ENCODE measurements around the gene MAP2K1.

The MAP2K1 gene

GRCh38 chr15:66429546-66429945 is 42.8 kb downstream of the MAP2K1 start:
- Histone ChIP-seq H3K4me3 (ENCODE audit: low read length) (no peak overlapping the region), H3K36me3 (replicated peaks; ENCODE audit: insufficient read depth, low read length) (no peaks in the 10 kb centered on the region), H3K79me2 (ENCODE audit: low read length) (peaks cover 62% of the 10 kb centered on the region), H2AFZ (ENCODE audit: low read length) (no peak overlapping the region), H3K4me2 (ENCODE audit: low read depth, low read length) (no peak overlapping the region), H3K4me1 (ENCODE audit: low read length) (no peaks in the 10 kb centered on the region), H3K9me3 (replicated peaks; ENCODE audit: insufficient read depth, low read length) (no peaks in the 10 kb centered on the region), H3K9me2 (replicated peaks; ENCODE audit: insufficient read depth, low read length) (no peaks in the 10 kb centered on the region), H3K9ac (ENCODE audit: low read length) (no peak overlapping the region), H3F3A (ENCODE audit: insufficient read depth, low read length) (no peaks in the 10 kb centered on the region), H3K27me3 (replicated peaks; ENCODE audit: insufficient read depth, low read length) (no peaks in the 10 kb centered on the region), H4K20me1 (ENCODE audit: insufficient read depth, low read length) (peaks cover 4% of the 10 kb centered on the region; the same call in 1 of the 2 replicates), H3K27ac (ENCODE audit: low read length) (no peak overlapping the region)
- TF ChIP-seq EZH2phosphoT487 (IDR thresholded peaks at IDR 0.05; ENCODE audit: low read length): no peak
- TF ChIP-seq, protein P1, sequence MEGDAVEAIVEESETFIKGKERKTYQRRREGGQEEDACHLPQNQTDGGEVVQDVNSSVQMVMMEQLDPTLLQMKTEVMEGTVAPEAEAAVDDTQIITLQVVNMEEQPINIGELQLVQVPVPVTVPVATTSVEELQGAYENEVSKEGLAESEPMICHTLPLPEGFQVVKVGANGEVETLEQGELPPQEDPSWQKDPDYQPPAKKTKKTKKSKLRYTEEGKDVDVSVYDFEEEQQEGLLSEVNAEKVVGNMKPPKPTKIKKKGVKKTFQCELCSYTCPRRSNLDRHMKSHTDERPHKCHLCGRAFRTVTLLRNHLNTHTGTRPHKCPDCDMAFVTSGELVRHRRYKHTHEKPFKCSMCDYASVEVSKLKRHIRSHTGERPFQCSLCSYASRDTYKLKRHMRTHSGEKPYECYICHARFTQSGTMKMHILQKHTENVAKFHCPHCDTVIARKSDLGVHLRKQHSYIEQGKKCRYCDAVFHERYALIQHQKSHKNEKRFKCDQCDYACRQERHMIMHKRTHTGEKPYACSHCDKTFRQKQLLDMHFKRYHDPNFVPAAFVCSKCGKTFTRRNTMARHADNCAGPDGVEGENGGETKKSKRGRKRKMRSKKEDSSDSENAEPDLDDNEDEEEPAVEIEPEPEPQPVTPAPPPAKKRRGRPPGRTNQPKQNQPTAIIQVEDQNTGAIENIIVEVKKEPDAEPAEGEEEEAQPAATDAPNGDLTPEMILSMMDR (IDR thresholded peaks at IDR 0.05; ENCODE audit: low read length): no peak
- TF ChIP-seq EZH2 (optimal IDR thresholded peaks at IDR 0.05; ENCODE audit: low read depth, low read length): no peak
- DNase-seq: no peak

- Histone ChIP-seq H3K4me2 (ENCODE audit: low read depth, low read length) (no peak overlapping the region), H3K4me1 (ENCODE audit: low read length) (no peaks in the 10 kb centered on the region), H3K27ac (ENCODE audit: low read length) (no peak overlapping the region), H3K79me2 (ENCODE audit: low read length) (peaks cover 52% of the 10 kb centered on the region), H3K9me2 (replicated peaks; ENCODE audit: insufficient read depth, low read length) (no peaks in the 10 kb centered on the region), H2AFZ (ENCODE audit: low read length) (no peak overlapping the region), H3F3A (ENCODE audit: insufficient read depth, low read length) (no peaks in the 10 kb centered on the region), H3K9me3 (replicated peaks; ENCODE audit: insufficient read depth, low read length) (no peaks in the 10 kb centered on the region), H4K20me1 (ENCODE audit: insufficient read depth, low read length) (peaks cover 4% of the 10 kb centered on the region; the same call in 1 of the 2 replicates), H3K27me3 (replicated peaks; ENCODE audit: insufficient read depth, low read length) (no peaks in the 10 kb centered on the region), H3K9ac (ENCODE audit: low read length) (no peak overlapping the region), H3K36me3 (replicated peaks; ENCODE audit: insufficient read depth, low read length) (no peaks in the 10 kb centered on the region; the same call in 1 of the 2 replicates), H3K4me3 (ENCODE audit: low read length) (no peak overlapping the region)
- TF ChIP-seq, protein P1 (IDR thresholded peaks at IDR 0.05; ENCODE audit: low read length): no peak
- no peak for DNase-seq
Measured at GRCh38 chr15:66430627-66431255, 44.0 kb downstream of the MAP2K1 start.

- H3K27me3 ChIP-seq (replicated peaks; ENCODE audit: insufficient read depth, low read length): no peaks in the 10 kb centered on the region
- H3K4me2 ChIP-seq (ENCODE audit: low read depth, low read length): no peak overlapping the region
- H3F3A ChIP-seq (ENCODE audit: insufficient read depth, low read length): no peaks in the 10 kb centered on the region
- no peaks in the 10 kb centered on the region for H3K9me3 ChIP-seq (replicated peaks; ENCODE audit: insufficient read depth, low read length)
- H3K4me3 ChIP-seq (ENCODE audit: low read length): no peak overlapping the region
- H3K9me2 ChIP-seq (replicated peaks; ENCODE audit: insufficient read depth, low read length): no peaks in the 10 kb centered on the region
- peaks cover 4% of the 10 kb centered on the region; the same call in 1 of the 2 replicates for H4K20me1 ChIP-seq (ENCODE audit: insufficient read depth, low read length)
- no peaks in the 10 kb centered on the region; the same call in 1 of the 2 replicates for H3K36me3 ChIP-seq (replicated peaks; ENCODE audit: insufficient read depth, low read length)
- no peaks in the 10 kb centered on the region for H3K4me1 ChIP-seq (ENCODE audit: low read length)
- H3K9ac ChIP-seq (ENCODE audit: low read length): no peak overlapping the region
- H3K27ac ChIP-seq (ENCODE audit: low read length): no peak overlapping the region
- H2AFZ ChIP-seq (ENCODE audit: low read length): no peak overlapping the region
- TF ChIP-seq, protein P1 (IDR thresholded peaks at IDR 0.05; ENCODE audit: low read length): no peak
- TF ChIP-seq EZH2 (optimal IDR thresholded peaks at IDR 0.05; ENCODE audit: low read depth, low read length) (no peak), EZH2phosphoT487 (IDR thresholded peaks at IDR 0.05; ENCODE audit: low read length) (no peak)
- no peak for DNase-seq
- peaks cover 41% of the 10 kb centered on the region for H3K79me2 ChIP-seq (ENCODE audit: low read length)
Measured at GRCh38 chr15:66433726-66434125, 47.0 kb downstream of the MAP2K1 start.
